ENCODE measurements around the gene POLN.
A peak's percentile ranks its signal among the peaks of the same experiment; 100 is the strongest.
"Not testable (repeated sequence)": the region's sequence is repeated elsewhere in the genome, so short reads cannot be mapped to it uniquely, and the experiment has no call there.

Gene POLN

DNA sequence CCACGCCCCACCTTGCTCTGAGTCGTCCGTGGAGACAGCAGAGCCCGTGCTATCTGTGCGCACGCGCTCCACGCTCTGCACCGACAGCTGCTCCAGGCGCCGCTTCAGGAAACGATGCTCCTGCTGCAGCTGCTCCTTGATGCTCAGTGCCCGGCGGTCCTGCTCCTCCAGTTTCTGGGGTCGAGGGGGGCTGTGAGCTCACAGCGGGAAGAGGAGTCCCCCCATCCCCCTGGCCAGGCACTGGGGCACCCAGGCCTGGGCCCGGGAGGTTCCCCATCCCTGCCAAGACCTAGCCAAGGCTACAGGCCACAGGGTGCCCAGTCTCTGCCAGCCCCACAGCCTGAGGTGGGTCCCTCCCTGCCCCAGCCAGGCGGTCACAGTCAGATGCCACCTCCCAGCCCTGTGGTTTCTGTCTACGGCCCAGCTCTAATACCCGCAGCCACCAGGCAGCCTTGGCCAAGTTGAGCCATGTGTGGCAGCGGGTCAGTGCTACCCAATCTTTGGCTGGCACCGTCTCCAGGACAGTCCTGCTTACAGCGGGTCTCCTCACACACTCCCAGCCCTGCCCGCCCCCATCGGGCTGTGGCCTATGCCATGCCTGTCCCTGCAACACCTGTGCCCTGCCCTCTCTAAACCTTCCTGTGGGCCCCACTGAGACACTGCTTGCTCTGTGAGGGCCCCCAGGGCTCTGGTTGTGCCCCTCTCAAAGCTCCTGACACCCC is 9.3 kb upstream of the POLN start:
- no peak for DNase-seq (ENCODE audit: low read depth)

DNA sequence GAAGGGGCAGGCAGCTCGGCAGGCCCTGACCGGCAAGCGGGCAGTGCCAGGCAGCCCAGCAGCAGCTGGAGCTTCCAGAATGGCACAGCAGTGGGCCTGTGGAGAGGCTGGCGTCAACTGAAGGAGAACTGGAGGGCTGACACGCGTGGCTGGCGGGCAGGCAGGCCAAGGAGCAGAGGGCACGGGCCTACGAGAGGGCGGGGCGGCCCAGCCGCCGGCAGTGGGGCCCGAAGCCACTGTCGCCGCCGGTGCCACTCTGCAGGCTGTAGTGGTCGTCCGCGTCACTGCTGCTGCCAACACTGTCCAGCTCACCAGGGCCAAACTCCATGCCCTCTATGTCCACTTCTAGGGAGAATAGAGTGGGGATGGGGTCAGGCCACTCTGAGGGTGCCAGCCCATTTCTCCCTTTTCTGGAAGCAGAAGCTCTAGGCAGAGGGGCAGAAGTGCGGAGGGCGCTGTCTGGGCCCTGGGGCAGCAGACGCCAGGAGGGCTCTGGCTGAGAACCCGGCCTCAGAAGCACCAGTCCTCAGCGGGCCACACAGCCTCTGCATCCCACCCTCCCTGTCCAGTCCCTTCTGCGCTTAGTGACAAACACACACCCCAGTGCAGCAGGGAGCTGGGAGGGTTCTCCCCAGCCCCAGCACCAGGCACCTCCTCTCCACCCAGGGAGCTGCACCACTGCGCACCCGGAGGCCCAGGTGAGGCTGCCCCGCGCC is 8.6 kb upstream of the POLN start:
- no peak for DNase-seq (ENCODE audit: low read depth)

- DNase-seq (ENCODE audit: low read depth) = no peak
Measured at GRCh38 chr4:2249526-2250356, 7.8 kb upstream of the POLN start.

DNA sequence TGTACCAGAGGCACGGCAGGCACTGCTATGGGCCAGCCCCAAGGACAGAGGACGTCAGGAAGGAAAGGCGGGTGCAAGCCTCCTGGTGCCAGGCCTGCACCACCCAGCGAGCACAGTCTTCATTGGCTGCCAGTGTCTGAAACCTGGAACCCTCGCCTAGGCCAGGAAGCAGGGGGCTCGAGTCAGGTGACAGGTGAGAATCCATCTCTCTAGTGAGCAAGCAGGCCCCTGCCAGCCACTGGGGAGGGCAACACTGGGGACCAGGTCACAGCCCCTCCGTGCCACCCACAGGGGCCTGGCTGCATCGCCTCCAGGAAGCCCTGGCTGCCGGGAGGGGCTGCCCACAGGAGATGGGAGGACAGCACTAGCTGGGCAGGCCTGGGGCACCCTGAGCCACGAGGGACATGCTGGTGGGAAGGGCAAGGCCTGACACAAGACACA is 6.9 kb upstream of the POLN start:
- DNase-seq (ENCODE audit: low read depth) = no peak

GRCh38 chr4:2248044-2248780 is 6.3 kb upstream of the POLN start:
- no peak for DNase-seq (ENCODE audit: low read depth)

- no peak for DNase-seq (ENCODE audit: low read depth)
Measured at GRCh38 chr4:2247128-2248043, 5.5 kb upstream of the POLN start.

DNA sequence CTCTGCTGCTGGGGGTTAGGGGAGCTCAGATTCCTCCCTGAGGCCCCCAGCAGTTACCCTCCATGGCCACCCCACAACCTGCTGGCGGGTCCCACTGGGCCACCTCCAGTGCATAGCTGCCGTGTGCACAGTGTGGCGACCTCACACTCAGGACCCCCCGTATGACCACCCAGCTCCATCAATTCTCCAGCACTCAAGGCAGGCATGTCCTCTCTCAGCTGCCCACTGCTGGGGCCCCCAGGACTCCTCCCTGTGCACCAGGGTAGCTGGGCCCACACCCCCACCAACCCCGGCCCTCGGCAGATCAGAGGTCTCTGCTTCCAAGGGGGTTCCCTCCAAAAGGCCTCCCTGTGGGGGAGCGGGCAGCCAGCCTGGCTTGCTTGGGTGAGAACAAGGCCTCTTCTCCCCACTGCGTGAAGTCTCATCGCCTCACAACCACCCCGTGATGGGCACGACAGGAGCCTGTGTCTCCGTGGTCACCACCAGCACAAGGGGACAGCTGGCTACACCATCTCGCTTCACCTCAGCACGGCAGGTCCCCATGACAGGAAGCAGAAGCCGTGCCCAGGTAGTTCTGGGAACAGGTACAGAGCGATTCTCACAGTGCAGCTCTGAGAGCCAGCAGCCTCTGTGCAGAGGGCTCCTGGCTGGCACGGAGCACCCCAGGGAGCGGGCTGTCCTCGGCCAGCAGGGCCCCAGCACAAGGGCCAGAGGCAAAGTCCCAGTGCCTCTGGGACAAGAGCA is 4.6 kb upstream of the POLN start:
- no peak for DNase-seq (ENCODE audit: low read depth)

DNA sequence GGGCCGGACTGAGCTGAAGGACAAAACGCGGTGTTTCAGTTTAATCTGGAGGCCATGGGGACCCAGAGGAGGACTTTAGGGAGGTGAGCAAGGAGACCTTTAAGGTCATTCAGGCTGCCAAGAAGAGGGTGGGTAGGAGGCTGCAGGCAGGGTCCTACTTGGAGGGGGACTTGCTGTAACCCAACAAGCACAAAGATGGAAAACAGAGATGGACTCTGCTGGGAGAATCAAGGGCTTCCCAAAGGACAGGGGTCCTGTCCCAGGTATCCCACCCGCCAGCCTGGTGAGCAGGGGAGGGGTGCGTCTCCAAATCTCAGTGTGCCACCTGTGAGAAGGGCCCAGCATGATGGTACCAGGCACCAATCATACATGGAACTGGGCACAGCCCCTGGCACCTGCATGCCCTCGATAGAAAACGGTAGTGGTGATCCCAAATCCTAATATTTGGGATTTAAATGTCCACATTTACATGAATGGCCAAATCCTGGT is 3.9 kb upstream of the POLN start:
- no peak for DNase-seq (ENCODE audit: low read depth)

DNA sequence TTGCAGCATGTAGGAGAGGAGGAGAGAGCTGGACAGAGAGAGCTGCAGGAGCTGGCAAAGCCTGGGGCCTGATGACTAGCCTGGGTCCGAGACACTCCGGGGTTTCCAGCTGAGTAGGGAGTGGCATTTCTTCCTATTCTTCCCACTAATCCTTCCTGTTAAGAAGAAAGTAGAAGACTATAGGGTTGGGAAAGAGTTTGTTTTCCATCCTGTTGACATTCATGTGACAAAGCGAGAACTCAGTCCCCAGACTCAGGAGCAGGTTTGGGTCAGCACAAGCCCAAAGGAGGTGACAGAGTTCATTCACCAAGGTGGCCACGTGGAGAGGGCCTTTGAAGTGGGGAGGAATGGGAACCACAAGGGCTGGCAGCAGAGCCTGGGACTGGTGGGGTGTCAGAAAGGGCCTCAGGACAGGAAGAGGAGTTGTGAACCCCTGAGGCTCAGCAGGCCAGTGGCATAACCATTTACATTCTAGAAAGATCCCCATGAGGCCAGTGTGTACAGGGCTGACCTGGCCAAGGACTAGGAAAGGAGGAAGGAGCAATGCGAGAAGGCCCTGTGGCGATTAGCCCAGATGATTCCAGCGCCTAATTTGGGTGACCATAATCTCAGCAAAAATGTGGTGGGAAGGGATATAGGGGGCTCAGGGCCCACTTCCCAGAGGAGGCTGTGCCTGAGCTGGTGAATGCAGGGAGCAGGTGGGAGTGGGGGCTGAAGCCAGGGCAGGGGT is 3.3 kb upstream of the POLN start:
- DNase-seq (ENCODE audit: low read depth) = no peak

- DNase-seq (ENCODE audit: low read depth) = no peak
Measured at GRCh38 chr4:2243681-2244380, 1.9 kb upstream of the POLN start.

GRCh38 chr4:2241003-2241402 is 918 bp downstream of the POLN start:
- no peak for DNase-seq (ENCODE audit: low read depth)

GRCh38 chr4:2236944-2237666 is 4.8 kb downstream of the POLN start:
- DNase-seq (ENCODE audit: low read depth) = no peak

GRCh38 chr4:2231082-2231481 is 10.8 kb downstream of the POLN start:
- no peak for DNase-seq (ENCODE audit: low read depth)

- no peak for DNase-seq (ENCODE audit: low read depth)
Measured at GRCh38 chr4:2226261-2226660, 15.7 kb downstream of the POLN start.

DNA sequence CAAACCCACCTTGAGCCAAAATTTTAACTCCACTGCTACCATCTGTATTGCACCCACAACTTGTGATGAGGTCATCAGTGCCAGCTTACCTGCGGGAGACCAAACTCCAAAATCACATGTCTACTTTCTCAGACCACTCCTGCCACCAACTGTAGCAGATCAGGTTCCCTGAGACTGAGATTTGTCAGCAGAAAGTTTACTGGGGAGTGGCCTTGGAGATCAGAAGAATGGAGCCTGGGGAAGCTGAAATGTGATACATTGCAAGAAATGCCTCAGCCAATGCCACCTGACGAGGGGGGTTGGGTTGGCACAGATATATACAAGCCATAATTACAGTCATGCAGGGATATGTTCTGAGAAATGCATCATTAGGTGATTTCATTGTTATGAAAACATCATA is 19.1 kb downstream of the POLN start:
- no peak for DNase-seq (ENCODE audit: low read depth)

GRCh38 chr4:2221378-2221777 is 20.5 kb downstream of the POLN start:
- DNase-seq (ENCODE audit: low read depth) = not testable (repeated sequence)

DNA sequence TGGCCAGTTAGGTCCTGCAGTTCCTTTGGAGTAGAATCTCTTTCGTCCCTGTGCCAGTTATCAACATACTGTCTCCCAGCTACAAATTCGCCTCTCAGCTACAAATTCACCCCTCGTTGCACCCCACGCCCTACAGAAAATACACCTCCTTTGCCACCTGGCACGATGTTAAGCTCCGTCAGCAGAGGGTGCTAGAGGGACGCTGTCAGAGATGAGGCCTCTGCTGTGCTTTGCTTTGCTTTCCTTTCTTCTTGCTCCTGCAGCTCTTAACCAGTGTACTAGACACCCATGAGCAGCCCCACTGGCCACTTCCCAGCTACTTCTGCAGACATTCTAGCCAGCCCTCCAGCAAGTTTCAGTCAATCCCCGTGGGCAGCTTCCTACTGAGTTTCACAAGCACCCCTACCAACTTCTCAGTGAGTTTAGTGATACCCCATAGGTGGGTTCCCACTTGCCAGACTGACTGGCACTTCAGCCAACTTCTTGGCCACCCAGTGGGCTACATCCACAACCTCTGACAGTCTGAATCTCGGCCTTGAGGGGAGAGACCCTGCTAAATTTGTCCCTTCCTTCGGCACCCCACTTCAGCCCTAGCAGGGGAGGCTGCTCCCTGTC is 21.8 kb downstream of the POLN start:
- DNase-seq (ENCODE audit: low read depth) = peak; percentile 66

All from stimulated activated CD8-positive, alpha-beta memory T cell treated with anti-CD3 and anti-CD28 coated beads, Interleukin-4, amount 100 ng/mL, for 24 hours (primary cell).